Naive thymus-derived CD4-positive, alpha-beta T cell (primary cell): ENCODE results near the gene IL36B. TPM values are rescaled to one million over a fixed set of nuclear protein-coding genes. Genes with fewer than 3 reads are reported as not detected.

Source experiments
- ATAC-seq: fragments of 150-1000 bp; cut with Tn5 transposase; 2 replicates; pipeline ENCODE4 v1.10.0; 2021; ENCODE audit warnings: mild to moderate bottlenecking, moderate library complexity
- CTCF ChIA-PET: fragments of 350-600 bp; sonication (Branson Sonifier 250); formaldehyde crosslinking; loops from one replicate; lab custom pipeline; 2021; ENCODE audit warnings: antibody characterized with exemption; lab: Charles Lee
- POLR2A ChIA-PET: fragments of 350-600 bp; sonication (Branson Sonifier 250); formaldehyde crosslinking; loops from one replicate; lab custom pipeline; 2021; ENCODE audit warnings: antibody characterized with exemption, inconsistent platforms; lab: Charles Lee
- DNase-seq, 9 donors: peaks; one replicate each; pipeline versions ENCODE4 v3.0.0 to v3.0.0-alpha.2; 2020 to 2022; ENCODE audit warnings: mixed read lengths in 1 of 9
- H3K27ac ChIP-seq: one replicate; pipeline ENCODE4 v1.7.0; 2013; ENCODE audit warnings: mild to moderate bottlenecking, low read depth, low read length, moderate library complexity
- H3K27me3 ChIP-seq, 2 donors: one replicate each; pipeline ENCODE4 v1.7.0; 2013; ENCODE audit warnings: low read length in 2 of 2, mild to moderate bottlenecking in 2 of 2, moderate library complexity in 2 of 2; ENCODE audit not compliant: control insufficient read depth in 2 of 2, insufficient read depth in 2 of 2
- H3K36me3 ChIP-seq, 3 experiments: 1 replicate in 2 of 3; 2 replicates in 1 of 3; pipeline ENCODE4 v1.7.0; 2013; ENCODE audit warnings: low read length in 3 of 3, mild to moderate bottlenecking in 3 of 3, moderate library complexity in 1 of 3; ENCODE audit not compliant: insufficient read depth in 3 of 3, control insufficient read depth in 2 of 3
- H3K4me1 ChIP-seq, 2 donors: one replicate each; pipeline ENCODE4 v1.7.0; 2013; ENCODE audit warnings: low read length in 2 of 2, mild to moderate bottlenecking in 2 of 2, moderate library complexity in 1 of 2; ENCODE audit not compliant: control insufficient read depth in 2 of 2, insufficient read depth in 2 of 2
- H3K4me3 ChIP-seq: 2 replicates; pipeline ENCODE4 v1.7.0; 2013; ENCODE audit warnings: mild to moderate bottlenecking, low read length
- H3K9me3 ChIP-seq, 3 experiments: 1 replicate in 2 of 3; 2 replicates in 1 of 3; pipeline ENCODE4 v1.7.0; 2013; ENCODE audit warnings: low read length in 3 of 3; ENCODE audit not compliant: control insufficient read depth in 2 of 3
- H3K27ac Mint-ChIP-seq, 9 donors: one replicate each; pipeline ENCODE4 v1.8.0; 2020 to 2022; ENCODE audit warnings: mixed read lengths in 9 of 9, mild to moderate bottlenecking in 8 of 9, moderate library complexity in 5 of 9, inconsistent platforms in 2 of 9
- H3K27me3 Mint-ChIP-seq, 5 donors: one replicate each; pipeline ENCODE4 v1.8.0; 2021 to 2022; ENCODE audit warnings: mixed read lengths in 5 of 5, mild to moderate bottlenecking in 1 of 5
- H3K36me3 Mint-ChIP-seq, 5 donors: one replicate each; pipeline ENCODE4 v1.8.0; 2020 to 2022; ENCODE audit warnings: mixed read lengths in 5 of 5, mild to moderate bottlenecking in 3 of 5, inconsistent platforms in 1 of 5
- H3K4me1 Mint-ChIP-seq, 7 donors: one replicate each; pipeline ENCODE4 v1.8.0; 2020 to 2022; ENCODE audit warnings: mixed read lengths in 7 of 7, mild to moderate bottlenecking in 3 of 7, inconsistent platforms in 1 of 7
- H3K4me3 Mint-ChIP-seq, 10 donors: one replicate each; pipeline ENCODE4 v1.8.0; 2020 to 2022; ENCODE audit warnings: mild to moderate bottlenecking in 10 of 10, mixed read lengths in 10 of 10, moderate library complexity in 6 of 10, inconsistent platforms in 2 of 10
- H3K9me3 Mint-ChIP-seq, 11 donors: one replicate each; pipeline ENCODE4 v1.8.0; 2020 to 2022; ENCODE audit warnings: mixed read lengths in 11 of 11, mild to moderate bottlenecking in 4 of 11, inconsistent platforms in 1 of 11, moderate library complexity in 1 of 11
- intact Hi-C, 2 donors: fragments of 100-400 bp; cut with micrococcal nuclease; formaldehyde crosslinking; loops; one replicate each; pipeline ENCODE4 v1.15.1; 2023
- polyA plus RNA-seq, 2 donors: library from polyadenylated mRNA; unstranded; fragments of 300-500 nt; fragmentation: Illumina TruSeq; gene quantifications; one replicate each; pipeline ENCODE4 v1.2.3, GENCODE V29; 2021
- total RNA-seq, 6 experiments: library from RNA in 5 of 6; stranded (reverse) in 5 of 6; gene quantifications; 1 replicate in 5 of 6; 2 replicates in 1 of 6; pipeline ENCODE4 v1.2.3 and lab custom pipeline; 2021 to 2026

The IL36B gene
- total and polyA plus RNA-seq, 7 experiments from 2014 or later, result not detected

DNA sequence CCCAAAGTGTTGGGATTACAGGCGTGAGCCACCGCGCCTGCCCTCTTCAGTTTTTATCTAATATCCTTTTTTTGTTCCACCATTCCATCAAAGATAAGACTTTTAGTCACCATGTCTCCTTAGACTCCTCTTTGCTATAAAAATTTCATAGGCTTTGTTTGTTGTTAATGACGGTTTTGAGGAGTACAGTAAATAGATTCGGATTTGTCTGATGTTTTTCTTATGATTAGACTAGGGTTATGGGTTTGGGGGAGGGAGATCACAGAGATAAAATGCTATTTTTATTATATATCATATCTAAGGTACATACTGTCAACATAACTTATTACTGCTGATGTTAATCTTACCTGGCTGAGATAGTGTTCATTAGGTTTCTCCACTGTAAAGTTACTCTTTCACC is 6.2 kb downstream of the IL36B start:
- CTCF ChIA-PET, result no interaction called here
- H3K36me3 Mint-ChIP-seq, result peaks cover 0 to 5% (median 0%) of the 10 kb centered on the region in 5 donors

DNA sequence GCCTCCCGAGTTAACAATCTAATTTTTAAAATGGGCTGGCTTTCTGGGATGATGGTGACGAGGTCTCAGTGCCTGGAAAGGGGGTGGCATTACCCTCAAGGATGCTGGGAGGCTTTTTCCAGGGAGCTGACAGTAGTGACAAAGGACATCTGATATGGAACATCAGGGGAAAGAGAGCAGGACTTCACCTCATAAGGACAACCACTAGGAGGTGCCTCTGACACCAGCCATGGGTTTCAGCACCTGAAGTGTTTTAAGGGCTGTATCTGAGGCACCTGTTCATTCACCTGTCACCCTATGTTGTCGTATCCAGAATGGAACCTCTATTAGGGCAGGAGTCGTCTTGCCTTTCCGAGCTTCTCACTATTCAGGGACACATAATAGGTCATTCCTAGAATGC is 10.8 kb downstream of the IL36B start:
- Histone ChIP-seq H3K27ac (no peak overlapping the region), H3K36me3 (no peaks in the 10 kb centered on the region), H3K27me3 (no peaks in the 10 kb centered on the region), H3K4me3 (no peak overlapping the region), H3K9me3 (no peaks in the 10 kb centered on the region), H3K4me1 (no peaks in the 10 kb centered on the region)
- H3K27ac Mint-ChIP-seq, result no peak overlapping the region
- H3K9me3 Mint-ChIP-seq, result no peaks in the 10 kb centered on the region
- ATAC-seq (no peak), DNase-seq (no peak)
- no peak overlapping the region for H3K4me3 Mint-ChIP-seq
- POLR2A ChIA-PET, result no interaction called here
- intact Hi-C loops, result no loop called here
- CTCF ChIA-PET, result interaction anchor here (0.7 kb wide), 1 partner anchor 17 kb away, joined by 3 read pairs; the partner anchor contains the start of gene IL36RN
- H3K4me1 Mint-ChIP-seq, result peaks cover 0 to 4% (median 0%) of the 10 kb centered on the region in 7 donors
- H3K27me3 Mint-ChIP-seq, result peaks cover 0 to 48% (median 4%) of the 10 kb centered on the region in 5 donors
- H3K36me3 Mint-ChIP-seq, result peaks cover 0 to 5% (median 0%) of the 10 kb centered on the region in 5 donors

More for the DNA sequence above, 6.2 kb downstream of the IL36B start:
- ATAC-seq, result no peak
- no peaks in the 10 kb centered on the region for H3K36me3 ChIP-seq
- no peaks in the 10 kb centered on the region for H3K9me3 ChIP-seq
- H3K27me3 ChIP-seq, result no peaks in the 10 kb centered on the region
- H3K4me1 Mint-ChIP-seq, result no peaks in the 10 kb centered on the region
- no peak overlapping the region for H3K4me3 ChIP-seq
- no peak for DNase-seq
- H3K4me1 ChIP-seq, result no peaks in the 10 kb centered on the region
- H3K27ac ChIP-seq, result no peak overlapping the region
- intact Hi-C loops, result no loop called here
- H3K27me3 Mint-ChIP-seq, result peaks cover 0 to 34% (median 0%) of the 10 kb centered on the region in 5 donors
- peaks cover 0 to 4% (median 0%) of the 10 kb centered on the region in 11 donors for H3K9me3 Mint-ChIP-seq
- H3K4me3 Mint-ChIP-seq, result no peak overlapping the region
- POLR2A ChIA-PET, result no interaction called here
- no peak overlapping the region for H3K27ac Mint-ChIP-seq

DNA sequence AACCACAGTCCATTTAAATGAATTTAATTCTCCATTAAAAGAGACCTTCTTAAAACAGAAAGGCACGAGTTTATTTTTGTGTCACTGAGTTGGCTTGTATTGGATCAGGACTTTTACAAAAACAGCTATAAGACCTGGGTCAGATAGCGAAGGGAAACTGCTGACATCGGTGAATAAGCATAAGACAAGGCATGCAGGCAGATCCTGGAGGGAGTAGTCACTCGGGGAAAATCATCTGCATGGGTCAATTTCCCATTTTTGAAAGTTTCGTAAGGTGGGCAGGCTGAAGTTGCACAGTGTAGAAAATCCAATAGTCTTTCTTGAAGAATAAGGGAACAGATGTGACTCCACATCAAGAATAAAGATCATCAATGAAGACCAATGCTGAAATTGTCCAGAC is 12.9 kb downstream of the IL36B start:
- H3K4me1 Mint-ChIP-seq, result peaks cover 0 to 4% (median 0%) of the 10 kb centered on the region in 7 donors
- no peak overlapping the region for H3K4me3 Mint-ChIP-seq
- H3K27ac Mint-ChIP-seq, result peak overlapping the region in 1 of 9 donors; percentile 55
- H3K4me1 ChIP-seq, result no peaks in the 10 kb centered on the region
- CTCF ChIA-PET, result no interaction called here
- no peaks in the 10 kb centered on the region for H3K9me3 ChIP-seq
- H3K27me3 Mint-ChIP-seq, result peaks cover 0 to 44% (median 4%) of the 10 kb centered on the region in 5 donors
- H3K36me3 ChIP-seq, result no peaks in the 10 kb centered on the region
- H3K27ac ChIP-seq, result no peak overlapping the region
- H3K27me3 ChIP-seq, result no peaks in the 10 kb centered on the region
- DNase-seq, result no peak
- H3K9me3 Mint-ChIP-seq, result no peaks in the 10 kb centered on the region
- H3K36me3 Mint-ChIP-seq, result peaks cover 0 to 4% (median 0%) of the 10 kb centered on the region in 5 donors
- POLR2A ChIA-PET, result no interaction called here
- no peak overlapping the region for H3K4me3 ChIP-seq
- intact Hi-C loops, result no loop called here
- no peak for ATAC-seq

DNA sequence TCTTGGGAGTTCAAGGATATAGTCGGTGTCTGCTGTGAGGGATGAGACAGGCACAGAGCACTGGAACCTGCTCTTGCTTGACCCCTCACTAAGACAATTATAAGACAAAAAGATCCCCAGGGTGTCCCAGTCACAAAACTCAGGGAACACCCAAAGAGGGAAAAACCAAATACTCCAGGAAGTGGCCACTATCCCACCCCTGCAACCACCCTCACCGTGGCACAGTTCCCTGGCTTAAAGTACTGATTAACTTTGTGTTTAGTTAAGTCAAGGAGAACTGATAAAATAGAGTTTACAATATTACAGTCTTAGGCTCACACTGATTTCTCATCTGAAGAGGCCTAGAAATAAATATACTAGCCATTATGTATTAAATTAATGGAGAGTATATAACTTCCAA is 13.5 kb downstream of the IL36B start:
- DNase-seq (no peak), ATAC-seq (no peak)
- intact Hi-C loops, result no loop called here
- Mint-ChIP-seq H3K4me3 (no peak overlapping the region), H3K9me3 (no peaks in the 10 kb centered on the region), H3K27me3 (peaks cover 0 to 45% (median 4%) of the 10 kb centered on the region in 5 donors), H3K36me3 (peaks cover 0 to 4% (median 0%) of the 10 kb centered on the region in 5 donors), H3K4me1 (peaks cover 0 to 4% (median 0%) of the 10 kb centered on the region in 7 donors), H3K27ac (peak overlapping the region in 1 of 9 donors; percentile 55)
- no peaks in the 10 kb centered on the region for H3K4me1 ChIP-seq
- no peaks in the 10 kb centered on the region for H3K36me3 ChIP-seq
- H3K27ac ChIP-seq, result no peak overlapping the region
- no peaks in the 10 kb centered on the region for H3K9me3 ChIP-seq
- ChIA-PET POLR2A (no interaction called here), CTCF (no interaction called here)
- no peaks in the 10 kb centered on the region for H3K27me3 ChIP-seq
- H3K4me3 ChIP-seq, result no peak overlapping the region

DNA sequence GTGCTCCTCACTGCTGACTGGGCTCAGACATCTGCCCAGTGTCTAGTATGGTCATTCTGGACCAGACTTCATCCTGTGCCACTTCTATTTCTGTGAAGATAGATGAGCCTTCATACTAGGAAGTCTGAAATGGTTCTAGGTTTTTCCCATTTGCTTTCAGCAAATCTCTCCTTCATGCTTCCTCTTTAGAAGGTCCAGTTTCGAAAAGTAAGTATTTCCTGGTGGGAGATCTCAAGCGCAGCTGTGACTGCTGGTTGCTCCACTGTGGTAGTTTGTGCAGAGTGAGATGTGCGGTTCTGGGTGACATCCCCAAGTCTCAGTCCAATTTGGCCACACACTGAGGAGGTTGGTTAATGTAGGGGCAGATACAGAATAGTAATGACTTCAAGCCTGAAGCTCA is 14.4 kb downstream of the IL36B start:
- H3K27ac Mint-ChIP-seq, result no peak overlapping the region
- H3K9me3 ChIP-seq, result no peaks in the 10 kb centered on the region
- CTCF ChIA-PET, result no interaction called here
- no peak for ATAC-seq
- peaks cover 0 to 43% (median 4%) of the 10 kb centered on the region in 5 donors for H3K27me3 Mint-ChIP-seq
- no peaks in the 10 kb centered on the region for H3K4me1 ChIP-seq
- no peaks in the 10 kb centered on the region for H3K36me3 ChIP-seq
- intact Hi-C loops, result no loop called here
- POLR2A ChIA-PET, result interaction anchor here (0.6 kb wide), 1 partner anchor 22 kb away, joined by 3 read pairs; no protein-coding TSS in a partner anchor
- no peak overlapping the region for H3K4me3 ChIP-seq
- H3K36me3 Mint-ChIP-seq, result peaks cover 0 to 4% (median 0%) of the 10 kb centered on the region in 5 donors
- H3K4me3 Mint-ChIP-seq, result no peak overlapping the region
- no peaks in the 10 kb centered on the region for H3K9me3 Mint-ChIP-seq
- no peak for DNase-seq
- H3K27me3 ChIP-seq, result no peaks in the 10 kb centered on the region
- H3K4me1 Mint-ChIP-seq, result peaks cover 0 to 4% (median 0%) of the 10 kb centered on the region in 7 donors
- no peak overlapping the region for H3K27ac ChIP-seq

DNA sequence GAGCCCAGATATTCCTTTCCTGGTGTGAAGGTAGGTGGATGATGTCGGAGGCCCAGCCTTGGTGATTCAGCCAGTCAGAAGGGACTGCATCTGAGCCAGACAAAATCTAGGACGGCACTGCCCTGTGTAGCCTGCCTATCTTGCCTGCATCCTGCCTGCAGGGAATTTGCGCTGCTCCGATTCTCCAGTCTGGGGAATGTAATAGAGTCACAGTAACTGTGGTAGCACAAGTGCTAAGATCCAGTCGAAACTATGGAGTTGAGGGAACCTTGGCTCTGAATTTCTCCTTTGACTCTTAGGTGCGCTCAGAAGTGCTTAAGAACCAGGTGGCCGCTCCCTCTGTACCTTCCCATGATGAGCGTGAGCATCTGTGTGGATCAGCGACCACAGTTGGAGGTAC is 15.9 kb downstream of the IL36B start:
- ChIA-PET POLR2A (no interaction called here), CTCF (interaction anchor here (1.3 kb wide), 1 partner anchor 101 kb away, joined by 3 read pairs; no protein-coding TSS in a partner anchor)
- H3K4me3 Mint-ChIP-seq, result no peak overlapping the region
- intact Hi-C loops, result no loop called here
- Histone ChIP-seq H3K36me3 (no peaks in the 10 kb centered on the region), H3K27ac (no peak overlapping the region), H3K4me3 (no peak overlapping the region), H3K27me3 (no peaks in the 10 kb centered on the region), H3K9me3 (no peaks in the 10 kb centered on the region), H3K4me1 (no peaks in the 10 kb centered on the region)
- peaks cover 0 to 40% (median 2%) of the 10 kb centered on the region in 5 donors for H3K27me3 Mint-ChIP-seq
- no peak for ATAC-seq
- H3K9me3 Mint-ChIP-seq, result no peaks in the 10 kb centered on the region
- H3K27ac Mint-ChIP-seq, result no peak overlapping the region
- no peak for DNase-seq
- peaks cover 0 to 5% (median 0%) of the 10 kb centered on the region in 7 donors for H3K4me1 Mint-ChIP-seq
- H3K36me3 Mint-ChIP-seq, result peaks cover 0 to 4% (median 0%) of the 10 kb centered on the region in 5 donors

DNA sequence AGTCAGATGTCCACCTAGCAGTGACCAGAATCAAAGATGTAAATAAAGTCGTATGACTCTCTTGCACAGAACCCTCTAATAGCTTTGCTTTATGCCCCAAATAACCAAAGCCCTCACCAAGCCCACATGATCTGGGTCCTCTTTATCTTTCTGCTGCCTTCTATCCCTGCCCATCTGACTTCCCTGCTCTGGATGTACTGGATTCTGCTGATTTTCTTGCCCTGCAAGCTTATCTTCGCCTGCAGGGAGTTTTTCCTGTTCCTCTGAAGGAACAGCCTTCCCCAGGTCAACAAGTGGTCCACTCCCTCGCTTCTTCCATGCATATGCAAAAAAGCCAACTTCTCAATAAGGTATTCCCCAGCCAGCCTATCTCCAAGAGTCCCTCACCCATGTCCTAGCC is 18.7 kb downstream of the IL36B start:
- intact Hi-C loops, result no loop called here
- peaks cover 0 to 43% (median 4%) of the 10 kb centered on the region in 5 donors for H3K27me3 Mint-ChIP-seq
- DNase-seq, result no peak
- peaks cover 0 to 4% (median 0%) of the 10 kb centered on the region in 7 donors for H3K4me1 Mint-ChIP-seq
- Histone ChIP-seq H3K27ac (no peak overlapping the region), H3K27me3 (no peaks in the 10 kb centered on the region), H3K9me3 (no peaks in the 10 kb centered on the region), H3K36me3 (no peaks in the 10 kb centered on the region), H3K4me3 (no peak overlapping the region), H3K4me1 (no peaks in the 10 kb centered on the region)
- ChIA-PET POLR2A (no interaction called here), CTCF (no interaction called here)
- no peak overlapping the region for H3K27ac Mint-ChIP-seq
- no peaks in the 10 kb centered on the region for H3K9me3 Mint-ChIP-seq
- ATAC-seq, result no peak
- no peak overlapping the region for H3K4me3 Mint-ChIP-seq
- H3K36me3 Mint-ChIP-seq, result peaks cover 0 to 4% (median 0%) of the 10 kb centered on the region in 5 donors
